Naive thymus-derived CD4-positive, alpha-beta T cell (primary cell): ENCODE data around the gene HYLS1. TPM values are rescaled to one million over a fixed set of nuclear protein-coding genes. Genes with fewer than 3 reads are reported as not detected.
A peak's percentile ranks its signal among the peaks of the same experiment; 100 is the strongest.
"Not testable (repeated sequence)": the region's sequence is repeated elsewhere in the genome, so short reads cannot be mapped to it uniquely, and the experiment has no call there.

Experiments
- ATAC-seq: fragments of 150-1000 bp; cut with Tn5 transposase; 2 replicates; pipeline ENCODE4 v1.10.0; 2021; ENCODE audit warnings: mild to moderate bottlenecking, moderate library complexity
- CTCF ChIA-PET: fragments of 350-600 bp; sonication (Branson Sonifier 250); formaldehyde crosslinking; loops from one replicate; lab custom pipeline; 2021; ENCODE audit warnings: antibody characterized with exemption; lab: Charles Lee
- POLR2A ChIA-PET: fragments of 350-600 bp; sonication (Branson Sonifier 250); formaldehyde crosslinking; loops from one replicate; lab custom pipeline; 2021; ENCODE audit warnings: antibody characterized with exemption, inconsistent platforms; lab: Charles Lee
- DNase-seq, 9 donors: peaks; one replicate each; pipeline versions ENCODE4 v3.0.0 to v3.0.0-alpha.2; 2020 to 2022; ENCODE audit warnings: mixed read lengths in 1 of 9
- H3K27ac ChIP-seq: one replicate; pipeline ENCODE4 v1.7.0; 2013; ENCODE audit warnings: mild to moderate bottlenecking, low read depth, low read length, moderate library complexity
- H3K27me3 ChIP-seq, 2 donors: one replicate each; pipeline ENCODE4 v1.7.0; 2013; ENCODE audit warnings: low read length in 2 of 2, mild to moderate bottlenecking in 2 of 2, moderate library complexity in 2 of 2; ENCODE audit not compliant: control insufficient read depth in 2 of 2, insufficient read depth in 2 of 2
- H3K36me3 ChIP-seq, 3 experiments: 1 replicate in 2 of 3; 2 replicates in 1 of 3; pipeline ENCODE4 v1.7.0; 2013; ENCODE audit warnings: low read length in 3 of 3, mild to moderate bottlenecking in 3 of 3, moderate library complexity in 1 of 3; ENCODE audit not compliant: insufficient read depth in 3 of 3, control insufficient read depth in 2 of 3
- H3K4me1 ChIP-seq, 2 donors: one replicate each; pipeline ENCODE4 v1.7.0; 2013; ENCODE audit warnings: low read length in 2 of 2, mild to moderate bottlenecking in 2 of 2, moderate library complexity in 1 of 2; ENCODE audit not compliant: control insufficient read depth in 2 of 2, insufficient read depth in 2 of 2
- H3K4me3 ChIP-seq: 2 replicates; pipeline ENCODE4 v1.7.0; 2013; ENCODE audit warnings: mild to moderate bottlenecking, low read length
- H3K9me3 ChIP-seq, 3 experiments: 1 replicate in 2 of 3; 2 replicates in 1 of 3; pipeline ENCODE4 v1.7.0; 2013; ENCODE audit warnings: low read length in 3 of 3; ENCODE audit not compliant: control insufficient read depth in 2 of 3
- H3K27ac Mint-ChIP-seq, 9 donors: one replicate each; pipeline ENCODE4 v1.8.0; 2020 to 2022; ENCODE audit warnings: mixed read lengths in 9 of 9, mild to moderate bottlenecking in 8 of 9, moderate library complexity in 5 of 9, inconsistent platforms in 2 of 9
- H3K27me3 Mint-ChIP-seq, 5 donors: one replicate each; pipeline ENCODE4 v1.8.0; 2021 to 2022; ENCODE audit warnings: mixed read lengths in 5 of 5, mild to moderate bottlenecking in 1 of 5
- H3K36me3 Mint-ChIP-seq, 5 donors: one replicate each; pipeline ENCODE4 v1.8.0; 2020 to 2022; ENCODE audit warnings: mixed read lengths in 5 of 5, mild to moderate bottlenecking in 3 of 5, inconsistent platforms in 1 of 5
- H3K4me1 Mint-ChIP-seq, 7 donors: one replicate each; pipeline ENCODE4 v1.8.0; 2020 to 2022; ENCODE audit warnings: mixed read lengths in 7 of 7, mild to moderate bottlenecking in 3 of 7, inconsistent platforms in 1 of 7
- H3K4me3 Mint-ChIP-seq, 10 donors: one replicate each; pipeline ENCODE4 v1.8.0; 2020 to 2022; ENCODE audit warnings: mild to moderate bottlenecking in 10 of 10, mixed read lengths in 10 of 10, moderate library complexity in 6 of 10, inconsistent platforms in 2 of 10
- H3K9me3 Mint-ChIP-seq, 11 donors: one replicate each; pipeline ENCODE4 v1.8.0; 2020 to 2022; ENCODE audit warnings: mixed read lengths in 11 of 11, mild to moderate bottlenecking in 4 of 11, inconsistent platforms in 1 of 11, moderate library complexity in 1 of 11
- intact Hi-C, 2 donors: fragments of 100-400 bp; cut with micrococcal nuclease; formaldehyde crosslinking; loops; one replicate each; pipeline ENCODE4 v1.15.1; 2023
- polyA plus RNA-seq, 2 donors: library from polyadenylated mRNA; unstranded; fragments of 300-500 nt; fragmentation: Illumina TruSeq; gene quantifications; one replicate each; pipeline ENCODE4 v1.2.3, GENCODE V29; 2021
- total RNA-seq, 6 experiments: library from RNA in 5 of 6; stranded (reverse) in 5 of 6; gene quantifications; 1 replicate in 5 of 6; 2 replicates in 1 of 6; pipeline ENCODE4 v1.2.3 and lab custom pipeline; 2021 to 2026

HYLS1 gene
- total RNA-seq = 10 to 100 TPM in 1 of 5 experiments, 1 to 10 TPM in 4; 2.7 to 13.1 (median 8.0) TPM
- polyA plus RNA-seq = 10 to 100 TPM in 1 of 2 donors, 1 to 10 TPM in 1; 7.5 to 13.1 TPM
- 2.2 reads per million, percentile 10 among the genes with 10 or more reads in this experiment for total RNA-seq (lab: John Stamatoyannopoulos, UW)

- CTCF ChIA-PET = interaction anchor here (0.6 to 1.5 kb wide), 4 partner anchors 9 to 331 kb away, joined by 3 to 6 read pairs (median 3); partner anchors contain the start of gene PUS3
These were observed at the start of gene HYLS1 for GRCh38 chr11:125887373-125888324. TSS of gene HYLS1 (plus strand) at chr11:125887668. CDS start at chr11:125899369, 11,701 bp downstream.

GRCh38 chr11:125842321-125842948 lies 45.0 kb upstream of the HYLS1 start:
- H3K27me3 Mint-ChIP-seq = peaks cover 0 to 24% (median 9%) of the 10 kb centered on the region in 5 donors
- H3K36me3 Mint-ChIP-seq = peaks cover under 1 to 20% (median 8%) of the 10 kb centered on the region in 5 donors
- H3K4me1 Mint-ChIP-seq = no peaks in the 10 kb centered on the region
- ATAC-seq (no peak), DNase-seq (no peak)
- Histone ChIP-seq H3K9me3 (peaks cover 0 to 11% (median 0%) of the 10 kb centered on the region in 3 experiments), H3K4me1 (no peaks in the 10 kb centered on the region), H3K27ac (no peak overlapping the region), H3K36me3 (no peaks in the 10 kb centered on the region), H3K27me3 (no peaks in the 10 kb centered on the region), H3K4me3 (no peak overlapping the region)
- intact Hi-C loops = no loop called here
- no peak overlapping the region for H3K4me3 Mint-ChIP-seq
- peaks cover 11 to 37% (median 23%) of the 10 kb centered on the region in 11 donors for H3K9me3 Mint-ChIP-seq
- no peak overlapping the region for H3K27ac Mint-ChIP-seq
- ChIA-PET CTCF (no interaction called here), POLR2A (no interaction called here)

More at GRCh38 chr11:125887373-125888324, at the start of gene HYLS1:
- peak within 1 kb of the TSS; percentile 87 to 98 (median 96) for H3K4me3 Mint-ChIP-seq
- intact Hi-C loops = loop anchor here (1.0 to 10.0 kb wide), 18 partner anchors 16 to 1215 kb away; partner anchors contain the start of genes CCDC15 (in 2 of the 2), EI24 (in 2 of the 2), FAM118B (in 2 of the 2) and FOXRED1 (in 2 of the 2)
- H3K4me1 Mint-ChIP-seq = peaks cover 20 to 57% (median 39%) of the 10 kb centered on the region in 7 donors
- DNase-seq (peak; percentile 90 to 100 (median 94)), ATAC-seq (peak; percentile 95)
- H3K9me3 Mint-ChIP-seq = peaks cover 0 to 6% (median 0%) of the 10 kb centered on the region in 11 donors
- peaks cover 0 to 4% (median 0%) of the 10 kb centered on the region in 5 donors for H3K27me3 Mint-ChIP-seq
- peaks cover 6% of the 10 kb centered on the region in 2 donors for H3K4me1 ChIP-seq
- H3K36me3 Mint-ChIP-seq = peaks cover 0 to 10% (median 8%) of the 10 kb centered on the region in 5 donors
- peak within 1 kb of the TSS; percentile 88 to 99 (median 97) for H3K27ac Mint-ChIP-seq
- no peaks in the 10 kb centered on the region for H3K9me3 ChIP-seq
- H3K27me3 ChIP-seq = no peaks in the 10 kb centered on the region
- peak within 1 kb of the TSS; percentile 86 for H3K4me3 ChIP-seq
- POLR2A ChIA-PET = interaction anchor here (0.7 to 2.6 kb wide), 11 partner anchors 16 to 929 kb away, joined by 3 to 21 read pairs (median 5); partner anchors contain the start of genes CHEK1, EI24, FAM118B and FOXRED1
- peak within 1 kb of the TSS; percentile 71 for H3K27ac ChIP-seq
- peaks cover 0 to 5% (median 0%) of the 10 kb centered on the region in 3 experiments for H3K36me3 ChIP-seq

- no peaks in the 10 kb centered on the region for H3K4me1 Mint-ChIP-seq
- Histone ChIP-seq H3K27ac (no peak overlapping the region), H3K4me3 (no peak overlapping the region), H3K4me1 (no peaks in the 10 kb centered on the region), H3K27me3 (no peaks in the 10 kb centered on the region), H3K36me3 (no peaks in the 10 kb centered on the region), H3K9me3 (peaks cover 0 to 11% (median 0%) of the 10 kb centered on the region in 3 experiments)
- POLR2A ChIA-PET = no interaction called here
- CTCF ChIA-PET = no interaction called here
- H3K4me3 Mint-ChIP-seq = no peak overlapping the region
- peaks cover 4 to 23% (median 12%) of the 10 kb centered on the region in 5 donors for H3K36me3 Mint-ChIP-seq
- intact Hi-C loops = no loop called here
- peaks cover 0 to 31% (median 4%) of the 10 kb centered on the region in 5 donors for H3K27me3 Mint-ChIP-seq
- ATAC-seq = no peak
- no peak for DNase-seq
- no peak overlapping the region for H3K27ac Mint-ChIP-seq
- peaks cover 18 to 55% (median 28%) of the 10 kb centered on the region in 11 donors for H3K9me3 Mint-ChIP-seq
These were observed 41.3 kb upstream of the HYLS1 start for GRCh38 chr11:125846188-125846587.

GRCh38 chr11:125857670-125858069 lies 29.8 kb upstream of the HYLS1 start:
- intact Hi-C loops, H3K4me3 ChIP-seq, H3K4me1 Mint-ChIP-seq, ATAC-seq, DNase-seq, H3K9me3 ChIP-seq, POLR2A ChIA-PET, H3K27ac Mint-ChIP-seq, H3K27me3 ChIP-seq, H3K36me3 ChIP-seq, H3K4me3 Mint-ChIP-seq, H3K27ac ChIP-seq, CTCF ChIA-PET, H3K4me1 ChIP-seq: not testable (repeated sequence)
- H3K36me3 Mint-ChIP-seq = peaks cover 0 to 19% (median 4%) of the 10 kb centered on the region in 5 donors
- peaks cover 0 to 66% (median 25%) of the 10 kb centered on the region in 11 donors for H3K9me3 Mint-ChIP-seq
- H3K27me3 Mint-ChIP-seq = peaks cover under 1 to 39% (median 19%) of the 10 kb centered on the region in 5 donors

- DNase-seq, H3K4me3 ChIP-seq, H3K9me3 ChIP-seq, H3K4me1 Mint-ChIP-seq, H3K27ac Mint-ChIP-seq, H3K27me3 Mint-ChIP-seq, H3K4me3 Mint-ChIP-seq, H3K27me3 ChIP-seq, POLR2A ChIA-PET, H3K27ac ChIP-seq, H3K36me3 ChIP-seq, intact Hi-C loops, ATAC-seq, H3K4me1 ChIP-seq, CTCF ChIA-PET: not testable (repeated sequence)
- peaks cover 0 to 10% (median 0%) of the 10 kb centered on the region in 5 donors for H3K36me3 Mint-ChIP-seq
- H3K9me3 Mint-ChIP-seq = peaks cover 0 to 30% (median 15%) of the 10 kb centered on the region in 11 donors
These were observed 24.7 kb upstream of the HYLS1 start for GRCh38 chr11:125862786-125863185.

- H3K27ac ChIP-seq, H3K4me1 Mint-ChIP-seq, ATAC-seq, H3K4me3 Mint-ChIP-seq, H3K36me3 ChIP-seq, H3K4me1 ChIP-seq, CTCF ChIA-PET, H3K4me3 ChIP-seq, DNase-seq, H3K27me3 ChIP-seq, POLR2A ChIA-PET, H3K27me3 Mint-ChIP-seq, H3K27ac Mint-ChIP-seq, intact Hi-C loops, H3K9me3 Mint-ChIP-seq, H3K36me3 Mint-ChIP-seq, H3K9me3 ChIP-seq: not testable (repeated sequence)
These were observed 22.1 kb upstream of the HYLS1 start for GRCh38 chr11:125865354-125865753.
